HepG2 (cell line): ENCODE measurements around the gene THSD4. TPM values are rescaled to one million over a fixed set of nuclear protein-coding genes. Genes with fewer than 3 reads are reported as not detected.

Experiments used
- ATAC-seq: fragments of 200-7000 bp; cut with Tn5 transposase; 3 replicates; pipeline ENCODE4 v1.9.1; 2020; ENCODE audit warnings: mild to moderate bottlenecking, moderate library complexity
- BruUV-seq: library from RNA; stranded (reverse); fragments of 400-500 nt; replicated peaks from 2 replicates; lab custom pipeline; 2021; lab: Mats Ljungman, UMichigan
- CTCF ChIA-PET: fragments of 300-600 bp; formaldehyde crosslinking; extraction: SDS; loops from one replicate; lab custom pipeline; 2021; ENCODE audit warnings: low total read pairs, inconsistent platforms, low intra/inter-chr PET ratio; lab: Yijun Ruan, JAX
- POLR2A ChIA-PET: fragments of 350-600 bp; sonication (Branson Sonifier 250); formaldehyde crosslinking; loops from one replicate; lab custom pipeline; 2020; ENCODE audit warnings: antibody characterized with exemption, inconsistent platforms; lab: Yijun Ruan, JAX
- DNase-seq: peaks from one replicate; pipeline ENCODE4 v3.0.0-alpha.2; 2015; ENCODE audit warnings: low spot score
- FAIRE-seq: peaks from 3 replicates; lab custom pipeline; 2011; peaks lifted over from hg19 to GRCh38; lab: Jason Lieb, UNC
- H2AFZ ChIP-seq: one replicate; pipeline ENCODE4 v1.6.1; 2011; ENCODE audit warnings: low read length, inconsistent platforms
- H3K27ac ChIP-seq: fragments of 300-600 bp; 3 replicates; pipeline ENCODE4 v1.8.0; 2011; ENCODE audit warnings: mixed run types, mild to moderate bottlenecking, mixed read lengths, low read length, inconsistent platforms; ENCODE audit not compliant: insufficient read depth; ENCODE audit errors: extremely low read length
- H3K27me3 ChIP-seq, 2 experiments: fragments of 200-600 bp in 1 of 2; 2 replicates in 1 of 2; 3 replicates in 1 of 2; pipeline versions ENCODE4 v1.6.0 to v1.8.0; 2011; ENCODE audit warnings: low read length in 2 of 2, mild to moderate bottlenecking in 2 of 2, moderate library complexity in 2 of 2, inconsistent platforms in 1 of 2; ENCODE audit not compliant: insufficient read depth in 2 of 2, control insufficient read depth in 1 of 2
- H3K36me3 ChIP-seq, 2 experiments: fragments of 200-600 bp in 1 of 2; replicated peaks in 1 of 2; 2 replicates in 1 of 2; 3 replicates in 1 of 2; pipeline versions ENCODE4 v1.5.1 to v1.8.0; 2011; ENCODE audit warnings: low read length in 2 of 2, inconsistent platforms in 1 of 2; ENCODE audit not compliant: insufficient read depth in 2 of 2, control insufficient read depth in 1 of 2
- H3K4me1 ChIP-seq: 2 replicates; pipeline ENCODE4 v1.5.1; 2012; ENCODE audit warnings: low read length, inconsistent platforms; ENCODE audit not compliant: insufficient read depth
- H3K4me2 ChIP-seq: 2 replicates; pipeline ENCODE4 v1.6.0; 2011; ENCODE audit warnings: low read depth, low read length, inconsistent platforms
- H3K4me3 ChIP-seq, 3 experiments: fragments of 200-600 bp in 1 of 3; sonication (generic), shearing (Covaris generic) in 1 of 3; replicated peaks in 1 of 3; 2 replicates each; pipeline ENCODE4 v1.5.1; 2011 to 2016; ENCODE audit warnings: low read length in 3 of 3, inconsistent platforms in 2 of 3, low read depth in 2 of 3, mild to moderate bottlenecking in 2 of 3, control low read depth in 1 of 3, mixed read lengths in 1 of 3; ENCODE audit not compliant: insufficient read depth in 1 of 3
- H3K79me2 ChIP-seq: one replicate; pipeline ENCODE4 v1.6.1; 2011; ENCODE audit warnings: low read length, inconsistent platforms; ENCODE audit not compliant: insufficient read depth
- H3K9ac ChIP-seq: 2 replicates; pipeline ENCODE4 v1.6.0; 2011; ENCODE audit warnings: mild to moderate bottlenecking, low read depth, low read length, inconsistent platforms; ENCODE audit not compliant: insufficient read depth
- H3K9me3 ChIP-seq: 2 replicates; pipeline ENCODE4 v1.5.1; 2012; ENCODE audit warnings: mild to moderate bottlenecking, low read length
- H4K20me1 ChIP-seq: 2 replicates; pipeline ENCODE4 v1.6.0; 2011; ENCODE audit warnings: inconsistent platforms, mild to moderate bottlenecking, low read length, moderate library complexity; ENCODE audit not compliant: insufficient read depth
- ARHGAP35 ChIP-seq: sonication (generic); formaldehyde crosslinking; IDR thresholded peaks from 2 replicates; pipeline ENCODE4 v1.9.0; 2022; ENCODE audit warnings: mild to moderate bottlenecking, inconsistent platforms, moderate library complexity, missing genetic modification reagents, borderline replicate concordance
- MLLT10 ChIP-seq: sonication (generic); formaldehyde crosslinking; IDR thresholded peaks from 2 replicates; pipeline ENCODE4 v1.4.0; 2020; ENCODE audit warnings: missing genetic modification reagents
- PCBP2 ChIP-seq: fragments of 200-400 bp; formaldehyde crosslinking; optimal IDR thresholded peaks from 2 replicates; pipeline ENCODE3; 2018; ENCODE audit warnings: low read length, low read depth; ENCODE audit not compliant: poor library complexity, severe bottlenecking
- ZBTB1 ChIP-seq: sonication (generic); formaldehyde crosslinking; IDR thresholded peaks from 2 replicates; pipeline ENCODE4 v1.4.0; 2020; ENCODE audit warnings: missing genetic modification reagents, borderline replicate concordance
- ZNF788 ChIP-seq: sonication (generic); formaldehyde crosslinking; IDR thresholded peaks from 2 replicates; pipeline ENCODE4 v1.5.0; 2020; ENCODE audit warnings: mild to moderate bottlenecking, missing genetic modification reagents, borderline replicate concordance
- ZNF879 ChIP-seq: sonication (generic); formaldehyde crosslinking; IDR thresholded peaks from 2 replicates; pipeline ENCODE4 v1.8.1; 2023; ENCODE audit warnings: missing genetic modification reagents
- WGBS: methylation state at CpG from one replicate; pipeline ENCODE4 v1.1.6; 2017; ENCODE audit warnings: low lambda C conversion rate; 5-methylcytosine and 5-hydroxymethylcytosine counted together
- in situ Hi-C: cut with HindIII; loops from 2 replicates; pipeline ENCODE4 v1.10.0; 2017; ENCODE audit warnings: low pct_unique_long_range_greater_than_20kb; ENCODE audit not compliant: extremely low pct_ligation_motif_present
- intact Hi-C: fragments of 100-400 bp; cut with micrococcal nuclease; formaldehyde crosslinking; loops from one replicate; pipeline ENCODE4 v1.10.0; 2022; ENCODE audit not compliant: unreplicated experiment
- polyA plus RNA-seq, 8 experiments: library from polyadenylated mRNA; depleted of rRNA in 3 of 8; stranded (reverse) in 7 of 8; unstranded in 1 of 8; fragments of >200 nt; fragmentation: Illumina TruSeq in 4 of 8; extraction: Trizol in 4 of 8; gene quantifications; 2 replicates each; pipeline versions ENCODE4 v1.2.1 to v1.2.3, GENCODE V29; 2011 to 2016; ENCODE audit warnings: low read depth in 4 of 8, missing spikeins in 1 of 8, mixed read lengths in 1 of 8; ENCODE audit not compliant: insufficient read depth in 1 of 8
- total RNA-seq, 5 experiments: library from RNA; depleted of rRNA; stranded (reverse); fragments of >200 nt; fragmentation: Illumina TruSeq; extraction: Trizol; gene quantifications; 2 replicates each; pipeline ENCODE4 v1.2.3, GENCODE V29; 2016; ENCODE audit warnings: low read depth in 1 of 5
- TF ChIP-seq, protein P1 (sequence below): sonication (generic); formaldehyde crosslinking; IDR thresholded peaks from 2 replicates; pipeline ENCODE4 v1.4.0; 2020; ENCODE audit warnings: missing genetic modification reagents

The THSD4 gene
- total and polyA plus RNA-seq, 2 of the 13 experiments (the other 11 are each of a cell fraction or from before 2014, with no cell fraction given): 0.07 to 0.21 TPM

DNA sequence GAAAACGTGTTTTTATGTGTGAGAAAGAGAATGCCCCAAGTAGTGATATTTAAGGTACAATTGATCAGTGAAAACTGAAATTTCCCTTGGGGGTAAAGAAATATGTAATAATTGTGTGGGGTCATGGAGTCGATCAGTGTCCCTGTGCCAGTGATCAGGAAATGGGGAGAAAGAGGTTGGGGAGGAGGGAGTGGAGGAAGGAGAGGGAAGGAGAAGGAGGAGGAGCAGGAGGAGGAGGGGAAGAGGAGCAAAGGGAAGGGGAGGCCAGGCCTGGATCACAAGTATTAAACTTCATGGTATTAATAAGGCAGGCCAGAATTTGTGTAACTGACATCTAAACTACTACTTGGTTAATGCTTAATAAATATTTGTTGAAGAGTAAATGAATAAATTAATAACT lies 30.4 kb downstream of the THSD4 start:
- no peak overlapping the region for H3K4me3 ChIP-seq
- CTCF ChIA-PET: no interaction called here
- H3K9ac ChIP-seq: no peak overlapping the region
- BruUV-seq: no TSS peak
- TF ChIP-seq ZNF788 (CRISPR knock-in tag): no peak
- TF ChIP-seq ZNF879 (CRISPR knock-in tag): no peak
- peak; percentile 20 for TF ChIP-seq PCBP2
- TF ChIP-seq, all 625 proteins: peak for 1
- intact Hi-C loops: no loop called here
- no peaks in the 10 kb centered on the region for H3K36me3 ChIP-seq
- peaks cover 0 to 6% of the 10 kb centered on the region in 2 experiments; a peak in 1 of 5 replicates for H3K27me3 ChIP-seq
- H4K20me1 ChIP-seq: no peaks in the 10 kb centered on the region
- DNase-seq (no peak), FAIRE-seq (no peak), ATAC-seq (no peak)
- 0% methylated on average over 2 of the region's 2 CpGs for WGBS
- no peak overlapping the region for H3K27ac ChIP-seq
- H3K4me1 ChIP-seq: peaks cover 10% of the 10 kb centered on the region; the same call in 1 of the 2 replicates
- H2AFZ ChIP-seq: no peak overlapping the region
- in situ Hi-C loops: no loop called here
- no peaks in the 10 kb centered on the region for H3K79me2 ChIP-seq
- no peak overlapping the region for H3K4me2 ChIP-seq
- no peaks in the 10 kb centered on the region for H3K9me3 ChIP-seq
- POLR2A ChIA-PET: no interaction called here

DNA sequence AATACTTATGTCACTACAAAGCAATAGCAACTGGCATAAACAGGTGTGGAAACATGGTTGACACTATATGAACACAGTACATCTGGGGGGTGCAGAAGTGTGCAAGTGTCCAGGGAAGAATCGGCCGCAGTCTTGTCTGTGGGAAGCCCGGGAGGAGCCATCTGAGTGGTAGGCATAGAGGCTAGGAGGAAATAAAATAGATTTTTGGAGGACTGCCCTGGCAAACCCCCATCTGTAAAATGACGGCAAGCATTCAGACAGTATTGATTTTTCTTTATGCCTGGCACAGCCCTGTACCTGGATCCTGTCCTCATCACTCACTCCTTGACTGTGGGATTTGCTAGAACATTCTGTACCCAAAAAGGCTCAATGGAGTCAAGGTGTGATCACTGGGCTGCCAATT lies 31.3 kb downstream of the THSD4 start:
- Histone ChIP-seq H4K20me1 (no peaks in the 10 kb centered on the region), H3K9ac (no peak overlapping the region), H3K27me3 (peaks cover 0 to 6% of the 10 kb centered on the region in 2 experiments; a peak in 1 of 5 replicates), H3K4me3 (no peak overlapping the region), H3K4me2 (no peak overlapping the region), H3K4me1 (peaks cover 10% of the 10 kb centered on the region; the same call in 1 of the 2 replicates), H3K9me3 (no peaks in the 10 kb centered on the region), H3K27ac (no peak overlapping the region), H3K79me2 (no peaks in the 10 kb centered on the region), H2AFZ (no peak overlapping the region), H3K36me3 (no peaks in the 10 kb centered on the region)
- DNase-seq (no peak), FAIRE-seq (no peak), ATAC-seq (no peak)
- 38% methylated on average over 4 of the region's 4 CpGs for WGBS
- TF ChIP-seq ZBTB1 (CRISPR knock-in tag) (no peak), MLLT10 (CRISPR knock-in tag) (no peak), ARHGAP35 (CRISPR knock-in tag) (no peak)
- TF ChIP-seq, protein P1, sequence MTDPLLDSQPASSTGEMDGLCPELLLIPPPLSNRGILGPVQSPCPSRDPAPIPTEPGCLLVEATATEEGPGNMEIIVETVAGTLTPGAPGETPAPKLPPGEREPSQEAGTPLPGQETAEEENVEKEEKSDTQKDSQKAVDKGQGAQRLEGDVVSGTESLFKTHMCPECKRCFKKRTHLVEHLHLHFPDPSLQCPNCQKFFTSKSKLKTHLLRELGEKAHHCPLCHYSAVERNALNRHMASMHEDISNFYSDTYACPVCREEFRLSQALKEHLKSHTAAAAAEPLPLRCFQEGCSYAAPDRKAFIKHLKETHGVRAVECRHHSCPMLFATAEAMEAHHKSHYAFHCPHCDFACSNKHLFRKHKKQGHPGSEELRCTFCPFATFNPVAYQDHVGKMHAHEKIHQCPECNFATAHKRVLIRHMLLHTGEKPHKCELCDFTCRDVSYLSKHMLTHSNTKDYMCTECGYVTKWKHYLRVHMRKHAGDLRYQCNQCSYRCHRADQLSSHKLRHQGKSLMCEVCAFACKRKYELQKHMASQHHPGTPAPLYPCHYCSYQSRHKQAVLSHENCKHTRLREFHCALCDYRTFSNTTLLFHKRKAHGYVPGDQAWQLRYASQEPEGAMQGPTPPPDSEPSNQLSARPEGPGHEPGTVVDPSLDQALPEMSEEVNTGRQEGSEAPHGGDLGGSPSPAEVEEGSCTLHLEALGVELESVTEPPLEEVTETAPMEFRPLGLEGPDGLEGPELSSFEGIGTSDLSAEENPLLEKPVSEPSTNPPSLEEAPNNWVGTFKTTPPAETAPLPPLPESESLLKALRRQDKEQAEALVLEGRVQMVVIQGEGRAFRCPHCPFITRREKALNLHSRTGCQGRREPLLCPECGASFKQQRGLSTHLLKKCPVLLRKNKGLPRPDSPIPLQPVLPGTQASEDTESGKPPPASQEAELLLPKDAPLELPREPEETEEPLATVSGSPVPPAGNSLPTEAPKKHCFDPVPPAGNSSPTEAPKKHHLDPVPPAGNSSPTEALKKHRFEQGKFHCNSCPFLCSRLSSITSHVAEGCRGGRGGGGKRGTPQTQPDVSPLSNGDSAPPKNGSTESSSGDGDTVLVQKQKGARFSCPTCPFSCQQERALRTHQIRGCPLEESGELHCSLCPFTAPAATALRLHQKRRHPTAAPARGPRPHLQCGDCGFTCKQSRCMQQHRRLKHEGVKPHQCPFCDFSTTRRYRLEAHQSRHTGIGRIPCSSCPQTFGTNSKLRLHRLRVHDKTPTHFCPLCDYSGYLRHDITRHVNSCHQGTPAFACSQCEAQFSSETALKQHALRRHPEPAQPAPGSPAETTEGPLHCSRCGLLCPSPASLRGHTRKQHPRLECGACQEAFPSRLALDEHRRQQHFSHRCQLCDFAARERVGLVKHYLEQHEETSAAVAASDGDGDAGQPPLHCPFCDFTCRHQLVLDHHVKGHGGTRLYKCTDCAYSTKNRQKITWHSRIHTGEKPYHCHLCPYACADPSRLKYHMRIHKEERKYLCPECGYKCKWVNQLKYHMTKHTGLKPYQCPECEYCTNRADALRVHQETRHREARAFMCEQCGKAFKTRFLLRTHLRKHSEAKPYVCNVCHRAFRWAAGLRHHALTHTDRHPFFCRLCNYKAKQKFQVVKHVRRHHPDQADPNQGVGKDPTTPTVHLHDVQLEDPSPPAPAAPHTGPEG (CRISPR knock-in tag): no peak
- intact Hi-C loops (no loop called here), in situ Hi-C loops (no loop called here)
- ChIA-PET CTCF (no interaction called here), POLR2A (no interaction called here)
- BruUV-seq: no TSS peak
